ENCODE results near the gene INF2. TPM values are rescaled to one million over a fixed set of nuclear protein-coding genes. Genes with fewer than 3 reads are reported as not detected.
A peak's percentile ranks its signal among the peaks of the same experiment; 100 is the strongest.

Gene INF2
- total RNA-seq, 1 donor from 2014 or later: 80.9 TPM

GRCh38 chr14:104676694-104677511, 12.5 kb upstream of the INF2 start:
- DNase-seq (ENCODE audit: low read depth): no peak

GRCh38 chr14:104677512-104678332, 11.7 kb upstream of the INF2 start:
- peak; percentile 59 for DNase-seq (ENCODE audit: low read depth)

- DNase-seq (ENCODE audit: low read depth): no peak
These were observed 11.1 kb upstream of the INF2 start for GRCh38 chr14:104678346-104678745.

GRCh38 chr14:104678901-104679705, 10.3 kb upstream of the INF2 start:
- DNase-seq (ENCODE audit: low read depth): no peak

- peak; percentile 68 for DNase-seq (ENCODE audit: low read depth)
These were observed 9.2 kb upstream of the INF2 start for GRCh38 chr14:104680056-104680805.

- peak; percentile 85 for DNase-seq (ENCODE audit: low read depth)
These were observed 8.4 kb upstream of the INF2 start for GRCh38 chr14:104680806-104681688.

GRCh38 chr14:104681689-104682074, 7.7 kb upstream of the INF2 start:
- DNase-seq (ENCODE audit: low read depth): peak; percentile 67

- DNase-seq (ENCODE audit: low read depth): no peak
These were observed 7.3 kb upstream of the INF2 start for GRCh38 chr14:104682107-104682593.

GRCh38 chr14:104683653-104684448, 5.6 kb upstream of the INF2 start:
- no peak for DNase-seq (ENCODE audit: low read depth)

GRCh38 chr14:104684449-104684821, 5.0 kb upstream of the INF2 start:
- DNase-seq (ENCODE audit: low read depth): no peak

- peak; percentile 34 for DNase-seq (ENCODE audit: low read depth)
These were observed 4.0 kb upstream of the INF2 start for GRCh38 chr14:104685216-104685997.

GRCh38 chr14:104685998-104686610, 3.3 kb upstream of the INF2 start:
- DNase-seq (ENCODE audit: low read depth): no peak

GRCh38 chr14:104686624-104687517, 2.5 kb upstream of the INF2 start:
- no peak for DNase-seq (ENCODE audit: low read depth)

GRCh38 chr14:104687601-104688504, 1.6 kb upstream of the INF2 start:
- peak; percentile 71 for DNase-seq (ENCODE audit: low read depth)

GRCh38 chr14:104688505-104689108, 811 bp upstream of the INF2 start:
- no peak for DNase-seq (ENCODE audit: low read depth)

All from renal cortical epithelial cell (primary cell).